Erythroblast (primary cell): Measurements from ENCODE around the gene FAM83E.

Experiments used
- GATA1 ChIP-seq: IDR thresholded peaks from 2 replicates; pipeline ENCODE4 v1.6.1; 2011; ENCODE audit warnings: low read depth, mild to moderate bottlenecking, control low read depth, low read length, moderate library complexity
- POLR2A ChIP-seq: IDR thresholded peaks from 2 replicates; pipeline ENCODE4 v1.6.1; 2011; ENCODE audit warnings: mild to moderate bottlenecking, low read length

DNA sequence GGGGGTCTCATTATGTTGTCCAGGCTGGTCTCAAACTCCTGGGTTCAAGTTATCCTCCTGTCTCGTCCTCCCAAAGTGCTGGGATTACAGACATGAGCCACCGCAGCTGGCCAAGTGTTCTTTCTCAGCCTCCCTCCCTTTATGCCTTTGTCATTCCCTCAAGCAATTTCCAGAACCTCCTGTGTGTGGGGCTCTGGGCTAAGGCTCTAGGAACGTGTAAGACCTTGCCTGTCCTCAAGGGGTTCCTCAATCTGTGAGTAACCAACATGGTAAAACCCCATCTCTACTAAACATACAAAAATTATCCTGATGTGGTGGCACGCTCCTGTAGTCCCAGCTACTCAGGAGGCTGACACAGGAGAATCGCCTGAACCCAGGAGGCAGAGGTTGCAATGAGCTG, 23.9 kb downstream of the FAM83E start:
- TF ChIP-seq POLR2A: no peak
- no peak for TF ChIP-seq GATA1
